HG02642 (cell line): ENCODE data around the gene SRRD.

Experiments used
- ATAC-seq: cut with Tn5 transposase; IDR thresholded peaks from one replicate; pipeline ENCODE4 v1.9.1; 2021; ENCODE audit warnings: mild to moderate bottlenecking; ENCODE audit not compliant: unreplicated experiment, poor library complexity

SRRD gene

GRCh38 chr22:26452236-26453016 is 31.3 kb upstream of the SRRD start:
- ATAC-seq: no peak

GRCh38 chr22:26453216-26453615 is 30.5 kb upstream of the SRRD start:
- ATAC-seq: no peak

GRCh38 chr22:26453812-26454500 is 29.7 kb upstream of the SRRD start:
- ATAC-seq: no peak

GRCh38 chr22:26457661-26458272 is 25.9 kb upstream of the SRRD start:
- no peak for ATAC-seq

GRCh38 chr22:26460202-26460601 is 23.5 kb upstream of the SRRD start:
- no peak for ATAC-seq

GRCh38 chr22:26461188-26461810 is 22.4 kb upstream of the SRRD start:
- ATAC-seq: no peak

GRCh38 chr22:26462051-26462450 is 21.6 kb upstream of the SRRD start:
- ATAC-seq: no peak

- no peak for ATAC-seq
Observed at GRCh38 chr22:26462641-26463040, 21.0 kb upstream of the SRRD start.

- no peak for ATAC-seq
Observed at GRCh38 chr22:26463101-26463661, 20.5 kb upstream of the SRRD start.

- ATAC-seq: no peak
Observed at GRCh38 chr22:26463688-26464087, 20.0 kb upstream of the SRRD start.

GRCh38 chr22:26464312-26464711 is 19.4 kb upstream of the SRRD start:
- no peak for ATAC-seq

- no peak for ATAC-seq
Observed at GRCh38 chr22:26466196-26466595, 17.5 kb upstream of the SRRD start.

GRCh38 chr22:26470807-26471206 is 12.9 kb upstream of the SRRD start:
- ATAC-seq: no peak

GRCh38 chr22:26471522-26471921 is 12.2 kb upstream of the SRRD start:
- no peak for ATAC-seq

GRCh38 chr22:26474682-26475081 is 9.0 kb upstream of the SRRD start:
- no peak for ATAC-seq

GRCh38 chr22:26476705-26477340 is 6.9 kb upstream of the SRRD start:
- ATAC-seq: no peak

GRCh38 chr22:26477341-26477731 is 6.3 kb upstream of the SRRD start:
- ATAC-seq: no peak

- ATAC-seq: no peak
Observed at GRCh38 chr22:26479043-26479791, 4.5 kb upstream of the SRRD start.

- ATAC-seq: no peak
Observed at GRCh38 chr22:26479792-26480610, 3.7 kb upstream of the SRRD start.
